ENCODE data around the gene ADAMTS19.
A peak's percentile ranks its signal among the peaks of the same experiment; 100 is the strongest.

Gene ADAMTS19, protein sequence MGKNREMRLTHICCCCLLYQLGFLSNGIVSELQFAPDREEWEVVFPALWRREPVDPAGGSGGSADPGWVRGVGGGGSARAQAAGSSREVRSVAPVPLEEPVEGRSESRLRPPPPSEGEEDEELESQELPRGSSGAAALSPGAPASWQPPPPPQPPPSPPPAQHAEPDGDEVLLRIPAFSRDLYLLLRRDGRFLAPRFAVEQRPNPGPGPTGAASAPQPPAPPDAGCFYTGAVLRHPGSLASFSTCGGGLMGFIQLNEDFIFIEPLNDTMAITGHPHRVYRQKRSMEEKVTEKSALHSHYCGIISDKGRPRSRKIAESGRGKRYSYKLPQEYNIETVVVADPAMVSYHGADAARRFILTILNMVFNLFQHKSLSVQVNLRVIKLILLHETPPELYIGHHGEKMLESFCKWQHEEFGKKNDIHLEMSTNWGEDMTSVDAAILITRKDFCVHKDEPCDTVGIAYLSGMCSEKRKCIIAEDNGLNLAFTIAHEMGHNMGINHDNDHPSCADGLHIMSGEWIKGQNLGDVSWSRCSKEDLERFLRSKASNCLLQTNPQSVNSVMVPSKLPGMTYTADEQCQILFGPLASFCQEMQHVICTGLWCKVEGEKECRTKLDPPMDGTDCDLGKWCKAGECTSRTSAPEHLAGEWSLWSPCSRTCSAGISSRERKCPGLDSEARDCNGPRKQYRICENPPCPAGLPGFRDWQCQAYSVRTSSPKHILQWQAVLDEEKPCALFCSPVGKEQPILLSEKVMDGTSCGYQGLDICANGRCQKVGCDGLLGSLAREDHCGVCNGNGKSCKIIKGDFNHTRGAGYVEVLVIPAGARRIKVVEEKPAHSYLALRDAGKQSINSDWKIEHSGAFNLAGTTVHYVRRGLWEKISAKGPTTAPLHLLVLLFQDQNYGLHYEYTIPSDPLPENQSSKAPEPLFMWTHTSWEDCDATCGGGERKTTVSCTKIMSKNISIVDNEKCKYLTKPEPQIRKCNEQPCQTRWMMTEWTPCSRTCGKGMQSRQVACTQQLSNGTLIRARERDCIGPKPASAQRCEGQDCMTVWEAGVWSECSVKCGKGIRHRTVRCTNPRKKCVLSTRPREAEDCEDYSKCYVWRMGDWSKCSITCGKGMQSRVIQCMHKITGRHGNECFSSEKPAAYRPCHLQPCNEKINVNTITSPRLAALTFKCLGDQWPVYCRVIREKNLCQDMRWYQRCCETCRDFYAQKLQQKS

DNA sequence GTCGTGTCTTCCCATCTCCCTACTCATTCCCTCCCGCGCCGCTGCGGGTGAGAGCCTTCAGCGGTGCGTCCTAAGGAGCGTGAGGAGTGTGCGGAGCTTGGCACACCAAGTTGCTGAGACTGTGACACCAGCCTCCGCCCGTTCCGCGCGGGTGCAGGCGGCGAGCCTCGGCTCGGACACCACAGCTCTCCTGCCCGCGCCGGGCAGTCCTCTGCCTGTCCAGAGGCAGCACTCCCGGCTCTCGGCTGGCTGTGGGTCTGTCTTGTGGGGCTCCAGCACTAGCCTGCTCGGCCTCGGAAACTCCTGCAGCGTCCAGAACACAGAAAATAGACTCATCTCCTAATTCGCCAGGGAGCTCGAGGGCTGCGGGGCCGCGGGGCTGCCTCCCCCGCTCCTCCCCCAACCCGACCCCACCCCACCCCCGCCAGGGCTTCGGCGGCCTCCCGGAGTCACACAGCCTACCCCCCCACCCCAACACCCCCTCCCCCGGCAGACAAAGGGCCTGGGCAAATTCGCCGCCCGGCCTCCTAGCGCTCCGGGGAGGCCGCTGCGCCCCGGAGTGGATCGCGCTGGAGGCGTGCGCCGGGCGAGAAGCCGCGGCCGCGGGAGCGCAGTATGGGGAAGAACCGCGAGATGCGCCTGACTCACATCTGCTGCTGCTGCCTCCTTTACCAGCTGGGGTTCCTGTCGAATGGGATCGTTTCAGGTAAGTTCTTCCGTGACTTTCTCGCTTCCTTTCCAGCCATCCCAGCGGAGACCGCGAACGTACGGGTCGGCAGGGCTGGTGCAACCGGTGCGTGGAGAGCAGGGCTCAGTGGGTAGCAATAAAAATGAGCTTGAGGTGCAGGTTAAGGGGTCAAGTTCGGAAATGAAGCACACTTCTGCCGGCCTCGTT lies at the start of gene ADAMTS19:
Gene ADAMTS19 (plus strand): TSS at position 522 of the 895 bp plus-strand sequence. CDS start 94 bp downstream, at position 616.
- peak within 1 kb of the TSS; percentile 58 for H3K4me3 ChIP-seq (replicated peaks; ENCODE audit: low read depth, low read length)
- peak; percentile 60 for DNase-seq (ENCODE audit: low read depth)
- TF ChIP-seq, protein P1, sequence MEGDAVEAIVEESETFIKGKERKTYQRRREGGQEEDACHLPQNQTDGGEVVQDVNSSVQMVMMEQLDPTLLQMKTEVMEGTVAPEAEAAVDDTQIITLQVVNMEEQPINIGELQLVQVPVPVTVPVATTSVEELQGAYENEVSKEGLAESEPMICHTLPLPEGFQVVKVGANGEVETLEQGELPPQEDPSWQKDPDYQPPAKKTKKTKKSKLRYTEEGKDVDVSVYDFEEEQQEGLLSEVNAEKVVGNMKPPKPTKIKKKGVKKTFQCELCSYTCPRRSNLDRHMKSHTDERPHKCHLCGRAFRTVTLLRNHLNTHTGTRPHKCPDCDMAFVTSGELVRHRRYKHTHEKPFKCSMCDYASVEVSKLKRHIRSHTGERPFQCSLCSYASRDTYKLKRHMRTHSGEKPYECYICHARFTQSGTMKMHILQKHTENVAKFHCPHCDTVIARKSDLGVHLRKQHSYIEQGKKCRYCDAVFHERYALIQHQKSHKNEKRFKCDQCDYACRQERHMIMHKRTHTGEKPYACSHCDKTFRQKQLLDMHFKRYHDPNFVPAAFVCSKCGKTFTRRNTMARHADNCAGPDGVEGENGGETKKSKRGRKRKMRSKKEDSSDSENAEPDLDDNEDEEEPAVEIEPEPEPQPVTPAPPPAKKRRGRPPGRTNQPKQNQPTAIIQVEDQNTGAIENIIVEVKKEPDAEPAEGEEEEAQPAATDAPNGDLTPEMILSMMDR (IDR thresholded peaks at IDR 0.05; ENCODE audit: low read length, missing control alignments): no peak

DNA sequence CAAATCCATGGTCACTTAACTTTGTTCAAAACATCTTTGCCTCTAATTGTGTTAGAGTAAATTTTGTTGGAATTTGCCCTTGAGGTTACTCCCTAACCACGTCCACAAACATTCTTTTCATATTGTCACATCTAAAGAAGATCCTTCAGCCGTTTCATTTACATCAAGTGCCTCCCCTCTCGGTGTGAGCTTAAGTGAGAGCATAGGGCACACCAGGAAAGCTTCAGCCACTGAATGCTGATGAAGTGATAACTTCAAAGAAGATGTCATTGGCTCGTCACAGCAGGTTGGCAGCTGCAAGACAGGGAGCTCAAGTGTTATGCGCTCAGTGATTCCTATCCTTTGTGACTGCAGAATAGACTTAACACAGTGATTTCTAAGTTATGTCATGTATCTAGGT lies 49.6 kb upstream of the ADAMTS19 start:
- TF ChIP-seq, protein P1 (IDR thresholded peaks at IDR 0.05; ENCODE audit: low read length, missing control alignments): no peak
- H3K4me3 ChIP-seq (replicated peaks; ENCODE audit: low read depth, low read length): no peak overlapping the region
- no peak for DNase-seq (ENCODE audit: low read depth)

DNA sequence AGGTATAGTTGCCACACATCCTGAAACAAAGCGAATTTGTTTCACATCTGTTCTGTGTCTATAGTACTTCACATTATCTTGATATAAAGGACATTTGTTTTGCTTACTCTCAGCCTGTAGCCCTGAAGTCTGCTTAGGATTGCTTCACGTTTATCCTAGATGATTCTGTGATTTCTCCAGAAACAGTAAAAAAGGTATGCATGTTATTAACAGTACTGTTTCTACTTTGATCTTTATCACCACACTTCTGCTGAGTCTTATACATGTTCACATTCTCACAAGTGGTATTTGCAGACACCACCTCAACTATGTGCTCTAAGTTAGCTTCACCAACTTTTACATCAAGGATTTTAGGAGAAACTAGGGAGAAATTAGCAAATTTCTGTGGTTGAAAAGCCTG lies 47.4 kb upstream of the ADAMTS19 start:
- TF ChIP-seq, protein P1 (IDR thresholded peaks at IDR 0.05; ENCODE audit: low read length, missing control alignments): no peak
- DNase-seq (ENCODE audit: low read depth): no peak
- H3K4me3 ChIP-seq (replicated peaks; ENCODE audit: low read depth, low read length): no peak overlapping the region

DNA sequence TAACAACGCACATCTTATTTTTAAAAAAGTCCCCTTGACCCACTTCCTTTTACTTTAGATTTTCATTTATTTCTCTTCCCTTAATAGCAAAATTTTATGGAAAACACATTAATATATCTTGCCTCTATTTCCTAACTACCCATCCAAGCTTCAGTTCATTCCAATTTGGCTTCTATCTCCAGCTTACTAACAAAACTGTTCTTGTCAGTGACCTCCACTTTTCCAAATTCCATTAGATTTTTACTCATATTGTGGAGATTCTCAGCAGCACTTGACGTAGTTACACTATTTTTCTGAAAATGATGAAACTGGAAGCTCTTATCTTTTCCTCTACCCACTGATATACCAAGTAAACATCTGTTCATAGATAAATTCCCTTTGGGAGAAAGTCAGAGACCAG lies 46.5 kb upstream of the ADAMTS19 start:
- DNase-seq (ENCODE audit: low read depth): no peak
- no peak overlapping the region for H3K4me3 ChIP-seq (replicated peaks; ENCODE audit: low read depth, low read length)
- TF ChIP-seq, protein P1 (IDR thresholded peaks at IDR 0.05; ENCODE audit: low read length, missing control alignments): no peak

DNA sequence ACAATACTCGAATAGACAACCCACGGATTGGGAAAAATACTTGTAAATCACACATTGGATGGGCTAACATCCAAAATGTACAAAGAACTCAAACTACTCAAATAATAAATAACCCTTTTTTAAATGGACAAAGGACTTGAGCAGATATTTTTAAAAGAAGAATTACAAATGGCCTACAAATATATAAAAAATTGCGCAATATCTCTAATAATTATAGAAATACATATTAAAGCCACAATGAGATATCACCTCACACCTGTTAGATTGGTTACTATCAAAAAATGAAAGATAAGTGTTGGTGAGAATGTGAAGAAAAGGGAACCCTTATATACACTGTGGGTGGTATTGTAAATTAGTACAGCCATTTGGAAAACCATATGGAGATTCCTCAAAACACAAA lies 40.8 kb upstream of the ADAMTS19 start:
- H3K4me3 ChIP-seq (replicated peaks; ENCODE audit: low read depth, low read length): no peak overlapping the region
- TF ChIP-seq, protein P1 (IDR thresholded peaks at IDR 0.05; ENCODE audit: low read length, missing control alignments): no peak
- no peak for DNase-seq (ENCODE audit: low read depth)

DNA sequence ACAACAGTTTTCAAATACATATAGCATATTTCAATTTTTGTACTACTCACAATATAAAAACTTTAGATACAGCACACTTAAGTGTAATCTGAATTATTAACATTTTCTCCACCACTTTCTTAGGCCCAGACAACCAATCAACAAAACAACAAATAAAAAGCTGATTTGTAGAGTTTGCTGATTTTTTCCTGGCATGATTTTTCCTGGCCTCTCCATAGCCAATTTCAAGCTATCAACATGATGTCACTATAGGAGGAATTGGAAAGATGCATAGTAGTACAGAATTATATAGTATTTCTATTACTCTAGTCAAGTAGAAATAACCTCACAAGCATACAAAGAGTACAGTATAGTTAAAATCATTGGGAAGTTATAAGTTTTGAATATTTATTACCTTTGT lies 35.1 kb upstream of the ADAMTS19 start:
- TF ChIP-seq, protein P1 (IDR thresholded peaks at IDR 0.05; ENCODE audit: low read length, missing control alignments): no peak
- no peak for DNase-seq (ENCODE audit: low read depth)
- no peak overlapping the region for H3K4me3 ChIP-seq (replicated peaks; ENCODE audit: low read depth, low read length)
